IMR-90 (cell line): ENCODE data around the gene ADGRL1. TPM values are rescaled to one million over a fixed set of nuclear protein-coding genes. Genes with fewer than 3 reads are reported as not detected.

Experiments
- ATAC-seq: fragments of 200-7000 bp; cut with Tn5 transposase; 2 replicates; pipeline ENCODE4 v1.9.1; 2020; ENCODE audit warnings: low read depth, mild to moderate bottlenecking, moderate library complexity
- BruUV-seq: library from RNA; stranded (reverse); fragments of 400-500 nt; replicated peaks from 2 replicates; lab custom pipeline; 2021; lab: Mats Ljungman, UMichigan
- CTCF ChIA-PET: fragments of 300-600 bp; formaldehyde crosslinking; extraction: SDS; loops from one replicate; lab custom pipeline; 2021; ENCODE audit warnings: antibody characterized with exemption; lab: Yijun Ruan, JAX
- POLR2A ChIA-PET: fragments of 300-600 bp; sonication (Branson Sonifier 250); formaldehyde crosslinking; loops from one replicate; lab custom pipeline; 2022; ENCODE audit warnings: antibody characterized with exemption; ENCODE audit not compliant: unreplicated experiment; lab: Charles Lee
- DNase-seq: peaks from one replicate; pipeline ENCODE4 v3.0.0; 2013
- H2AFZ ChIP-seq: replicated peaks from 2 replicates; pipeline ENCODE3; 2013; ENCODE audit warnings: low read length, mild to moderate bottlenecking; ENCODE audit not compliant: poor library complexity
- H2AK5ac ChIP-seq: 2 replicates; pipeline ENCODE4 v1.6.1; 2013; ENCODE audit warnings: low read depth, low read length, inconsistent platforms
- H2AK9ac ChIP-seq: replicated peaks from 2 replicates; pipeline ENCODE3; 2013; ENCODE audit warnings: mild to moderate bottlenecking, low read depth, low read length, moderate library complexity; ENCODE audit not compliant: poor library complexity
- H2BK120ac ChIP-seq: 2 replicates; pipeline ENCODE4 v1.6.1; 2013; ENCODE audit warnings: low read depth, low read length, inconsistent platforms
- H2BK15ac ChIP-seq: 3 replicates; pipeline ENCODE4 v1.6.1; 2013; ENCODE audit warnings: low read depth, low read length, inconsistent platforms
- H2BK20ac ChIP-seq: 2 replicates; pipeline ENCODE4 v1.6.1; 2013; ENCODE audit warnings: low read depth, mild to moderate bottlenecking, inconsistent platforms, low read length, moderate library complexity
- H2BK5ac ChIP-seq: 2 replicates; pipeline ENCODE4 v1.6.1; 2013; ENCODE audit warnings: mild to moderate bottlenecking, low read depth, low read length, inconsistent platforms; ENCODE audit not compliant: poor library complexity, severe bottlenecking
- H3K14ac ChIP-seq: replicated peaks from 2 replicates; pipeline ENCODE4 v1.6.1; 2013; ENCODE audit warnings: low read depth, low read length, inconsistent platforms
- H3K18ac ChIP-seq: 2 replicates; pipeline ENCODE4 v1.6.1; 2013; ENCODE audit warnings: low read depth, low read length, control low read depth
- H3K23ac ChIP-seq: 2 replicates; pipeline ENCODE4 v1.6.1; 2013; ENCODE audit warnings: low read depth, low read length, inconsistent platforms
- H3K27ac ChIP-seq: 2 replicates; pipeline ENCODE4 v1.5.1; 2013; ENCODE audit warnings: mild to moderate bottlenecking, control low read depth, low read length; ENCODE audit not compliant: insufficient read depth
- H3K27me3 ChIP-seq: 2 replicates; pipeline ENCODE4 v1.6.1; 2013; ENCODE audit warnings: low read length; ENCODE audit not compliant: control insufficient read depth, insufficient read depth
- H3K36me3 ChIP-seq: 2 replicates; pipeline ENCODE4 v1.6.1; 2013; ENCODE audit warnings: low read length, mixed read lengths; ENCODE audit not compliant: control insufficient read depth, insufficient read depth
- H3K4ac ChIP-seq: 2 replicates; pipeline ENCODE4 v1.6.1; 2013; ENCODE audit warnings: low read depth, low read length, inconsistent platforms
- H3K4me1 ChIP-seq: 2 replicates; pipeline ENCODE4 v1.6.1; 2013; ENCODE audit warnings: low read length, mixed read lengths; ENCODE audit not compliant: control insufficient read depth, insufficient read depth
- H3K4me2 ChIP-seq: 2 replicates; pipeline ENCODE4 v1.6.1; 2013; ENCODE audit warnings: low read depth, mild to moderate bottlenecking, control low read depth, low read length, moderate library complexity
- H3K4me3 ChIP-seq: 2 replicates; pipeline ENCODE4 v1.5.1; 2013; ENCODE audit warnings: low read depth, mild to moderate bottlenecking, control low read depth, low read length, moderate library complexity; ENCODE audit not compliant: insufficient read depth
- H3K56ac ChIP-seq: 2 replicates; pipeline ENCODE4 v1.6.1; 2013; ENCODE audit warnings: low read length, inconsistent platforms; ENCODE audit not compliant: insufficient read depth; ENCODE audit errors: extremely low read depth
- H3K79me1 ChIP-seq, 2 experiments: 2 replicates each; pipeline ENCODE4 v1.6.1; 2013; ENCODE audit warnings: low read length in 2 of 2, inconsistent platforms in 1 of 2, low read depth in 1 of 2
- H3K9ac ChIP-seq: 2 replicates; pipeline ENCODE4 v1.6.1; 2013; ENCODE audit warnings: low read depth, low read length, control low read depth
- H3K9me1 ChIP-seq: 2 replicates; pipeline ENCODE4 v1.6.1; 2013; ENCODE audit warnings: low read length, inconsistent platforms; ENCODE audit not compliant: insufficient read depth
- H3K9me3 ChIP-seq: 2 replicates; pipeline ENCODE4 v1.6.1; 2013; ENCODE audit warnings: low read length; ENCODE audit not compliant: control insufficient read depth, insufficient read depth
- H4K20me1 ChIP-seq: 2 replicates; pipeline ENCODE4 v1.6.1; 2013; ENCODE audit warnings: low read length, inconsistent platforms; ENCODE audit not compliant: insufficient read depth
- H4K5ac ChIP-seq: 2 replicates; pipeline ENCODE4 v1.6.1; 2013; ENCODE audit warnings: mild to moderate bottlenecking, low read depth, low read length, control low read depth
- H4K8ac ChIP-seq, 2 experiments: 2 replicates each; pipeline ENCODE4 v1.6.1; 2013; ENCODE audit warnings: low read depth in 2 of 2, low read length in 2 of 2, control low read depth in 1 of 2, inconsistent platforms in 1 of 2
- H4K91ac ChIP-seq: 2 replicates; pipeline ENCODE4 v1.6.1; 2013; ENCODE audit warnings: low read depth, low read length, inconsistent platforms; ENCODE audit not compliant: insufficient read depth
- BHLHE40 ChIP-seq: fragments of 150-350 bp; IDR thresholded peaks from 2 replicates; pipeline ENCODE4 v1.6.1; 2016; ENCODE audit warnings: mild to moderate bottlenecking, low read depth, low read length
- CEBPB ChIP-seq: IDR thresholded peaks from 2 replicates; pipeline ENCODE4 v1.6.1; 2012; ENCODE audit warnings: low read depth, low read length, improper control_type of control experiment
- CHD1 ChIP-seq: IDR thresholded peaks from 2 replicates; pipeline ENCODE4 v1.6.1; 2012; ENCODE audit warnings: low read depth, low read length, improper control_type of control experiment
- CTCF ChIP-seq: conservative IDR thresholded peaks from 2 replicates; pipeline ENCODE4 v1.5.1; 2012; ENCODE audit warnings: mild to moderate bottlenecking, low read depth, low read length, improper control_type of control experiment
- ELK1 ChIP-seq: fragments of 150-350 bp; IDR thresholded peaks from 2 replicates; pipeline ENCODE4 v1.6.1; 2016; ENCODE audit warnings: low read depth, mild to moderate bottlenecking, low read length, moderate library complexity, borderline replicate concordance
- FOS ChIP-seq: fragments of 150-350 bp; IDR thresholded peaks from 2 replicates; pipeline ENCODE4 v1.6.1; 2016; ENCODE audit warnings: low read depth, low read length
- MAFK ChIP-seq: IDR thresholded peaks from 2 replicates; pipeline ENCODE4 v1.6.1; 2012; ENCODE audit warnings: low read depth, low read length, improper control_type of control experiment
- MAZ ChIP-seq: IDR thresholded peaks from 2 replicates; pipeline ENCODE4 v1.6.1; 2012; ENCODE audit warnings: low read depth, mild to moderate bottlenecking, low read length, improper control_type of control experiment, moderate library complexity, borderline replicate concordance
- MXI1 ChIP-seq: IDR thresholded peaks from 2 replicates; pipeline ENCODE4 v1.6.1; 2012; ENCODE audit warnings: low read depth, mild to moderate bottlenecking, low read length, moderate library complexity, borderline replicate concordance
- NFE2L2 ChIP-seq: fragments of 150-350 bp; IDR thresholded peaks from 2 replicates; pipeline ENCODE4 v1.6.1; 2016; ENCODE audit warnings: low read depth, mild to moderate bottlenecking, low read length
- POLR2A ChIP-seq: IDR thresholded peaks from 2 replicates; pipeline ENCODE4 v1.6.1; 2012; ENCODE audit warnings: mild to moderate bottlenecking, low read depth, low read length
- RFX5 ChIP-seq: IDR thresholded peaks from 2 replicates; pipeline ENCODE4 v1.8.0; 2012; ENCODE audit warnings: low read depth, mild to moderate bottlenecking, low read length, moderate library complexity
- SMC3 ChIP-seq: fragments of 150-350 bp; IDR thresholded peaks from 2 replicates; pipeline ENCODE4 v1.6.1; 2016; ENCODE audit warnings: low read depth, mild to moderate bottlenecking, antibody characterized with exemption, low read length, moderate library complexity
- USF2 ChIP-seq: fragments of 150-350 bp; IDR thresholded peaks from 2 replicates; pipeline ENCODE4 v1.6.1; 2017; ENCODE audit warnings: mild to moderate bottlenecking, antibody characterized with exemption, low read length, low read depth
- WGBS, 2 experiments: methylation state at CpG; one replicate each; pipeline versions ENCODE4 v1.1.5 to v1.1.7; 2013; ENCODE audit warnings: missing lambda C conversion rate in 2 of 2; ENCODE audit not compliant: insufficient read length in 1 of 2; ENCODE audit errors: extremely low coverage in 2 of 2; 5-methylcytosine and 5-hydroxymethylcytosine counted together
- dilution Hi-C: fragments of 300-500 bp; cut with HindIII; formaldehyde crosslinking; loops from one replicate; pipeline ENCODE4 v1.14.3; 2018; ENCODE audit warnings: low sequenced_read_pairs; ENCODE audit not compliant: unreplicated experiment
- in situ Hi-C: fragments of 300-500 bp; cut with MboI; formaldehyde crosslinking; loops from 3 replicates; pipeline ENCODE4 v1.14.3; 2019; ENCODE audit warnings: low sequenced_read_pairs, inconsistent platforms, mixed read lengths
- intact Hi-C: fragments of 100-400 bp; cut with micrococcal nuclease; formaldehyde crosslinking; loops from 2 replicates; pipeline ENCODE4 v1.10.0; 2022
- polyA plus RNA-seq, 3 experiments: library from polyadenylated mRNA; depleted of rRNA; stranded (reverse); fragments of >200 nt; gene quantifications; 2 replicates each; pipeline ENCODE4 v1.2.3, GENCODE V29; 2012; ENCODE audit warnings: low replicate concordance in 1 of 3
- total RNA-seq: library from RNA; depleted of rRNA; stranded (reverse); fragments of >200 nt; gene quantifications from 2 replicates; pipeline ENCODE4 v1.2.3, GENCODE V29; 2012

The ADGRL1 gene
- total and polyA plus RNA-seq, 2 of the 4 experiments (the other 2 are of a cell fraction), result 0.72 to 2.2 TPM

- in situ Hi-C loops (no loop called here), dilution Hi-C loops (no loop called here), intact Hi-C loops (no loop called here)
- H3K56ac ChIP-seq, result no peak overlapping the region
- H2BK120ac ChIP-seq, result no peak overlapping the region
- no TSS peak for BruUV-seq
- H4K5ac ChIP-seq, result no peak overlapping the region
- H3K79me1 ChIP-seq, result peaks cover 15 to 73% of the 10 kb centered on the region in 2 experiments
- H2AFZ ChIP-seq, result no peak overlapping the region
- H2AK5ac ChIP-seq, result no peak overlapping the region
- DNase-seq (no peak), ATAC-seq (no peak)
- no CpG with 5 or more reads among the region's 1 CpG for WGBS, 2 experiments
- H3K4me2 ChIP-seq, result no peak overlapping the region
- no peaks in the 10 kb centered on the region for H3K27me3 ChIP-seq
- H3K14ac ChIP-seq, result no peak overlapping the region
- H3K9me1 ChIP-seq, result peaks cover 13% of the 10 kb centered on the region; the same call in 1 of the 2 replicates
- H3K36me3 ChIP-seq, result peaks cover 2% of the 10 kb centered on the region; the same call in 1 of the 2 replicates
- H3K23ac ChIP-seq, result no peak overlapping the region
- no peak overlapping the region for H3K4me3 ChIP-seq
- no peak overlapping the region for H3K27ac ChIP-seq
- H3K18ac ChIP-seq, result no peak overlapping the region
- H2BK15ac ChIP-seq, result no peak overlapping the region
- no peak overlapping the region for H3K9ac ChIP-seq
- peaks cover 3% of the 10 kb centered on the region for H4K20me1 ChIP-seq
- TF ChIP-seq CTCF, result no peak
- TF ChIP-seq MAFK, result no peak
- no peak for TF ChIP-seq CEBPB
- no peak for TF ChIP-seq BHLHE40
- TF ChIP-seq RFX5, result no peak
- no peak for TF ChIP-seq CHD1
- no peak for TF ChIP-seq FOS
- no peak for TF ChIP-seq USF2
- no peak for TF ChIP-seq NFE2L2
- TF ChIP-seq MAZ, result no peak
- no peak for TF ChIP-seq ELK1
- TF ChIP-seq SMC3, result no peak
- no peak for TF ChIP-seq MXI1
- no peak for TF ChIP-seq POLR2A
- no peak overlapping the region for H2BK20ac ChIP-seq
- POLR2A ChIA-PET, result interaction anchor here (0.6 kb wide), 1 partner anchor 236 kb away, joined by 3 read pairs; no protein-coding TSS in a partner anchor
- H3K4me1 ChIP-seq, result peaks cover 14% of the 10 kb centered on the region
- CTCF ChIA-PET, result no interaction called here
- no peak overlapping the region for H2AK9ac ChIP-seq
- no peak overlapping the region for H3K4ac ChIP-seq
- no peak overlapping the region for H4K91ac ChIP-seq
- H2BK5ac ChIP-seq, result no peak overlapping the region
- no peak overlapping the region for H4K8ac ChIP-seq
- no peaks in the 10 kb centered on the region for H3K9me3 ChIP-seq
Measured at GRCh38 chr19:14111486-14111885, 94.5 kb downstream of the ADGRL1 start.
